Measurements from ENCODE around the gene TFF3.

TFF3 gene, protein sequence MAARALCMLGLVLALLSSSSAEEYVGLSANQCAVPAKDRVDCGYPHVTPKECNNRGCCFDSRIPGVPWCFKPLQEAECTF

GRCh38 chr21:42315296-42315891, at the start of gene TFF3:
TSS of gene TFF3 (minus strand) at chr21:42315409. CDS start at chr21:42315374, 35 bp downstream.
- DNase-seq: no peak

- DNase-seq: no peak
Observed at GRCh38 chr21:42364304-42364865, 49.2 kb upstream of the TFF3 start.

DNA sequence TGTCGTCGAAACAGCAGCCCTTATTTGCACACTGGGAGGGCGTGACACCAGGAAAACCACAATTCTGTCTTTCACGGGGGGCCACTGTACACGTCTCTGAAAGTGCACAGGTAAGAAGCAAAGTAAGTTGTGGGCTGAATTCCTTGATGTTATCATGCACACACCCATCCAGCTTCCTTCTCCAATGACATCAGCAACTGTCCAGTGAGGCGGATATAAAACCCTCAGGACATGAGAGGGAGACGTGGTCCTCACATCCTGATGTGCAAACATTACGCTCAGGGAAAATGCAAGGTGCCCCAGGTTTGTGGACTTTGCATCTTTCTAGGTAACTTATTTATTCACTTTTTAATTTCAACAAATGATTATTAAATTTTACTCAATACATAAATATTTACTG, 48.1 kb upstream of the TFF3 start:
- no peak for DNase-seq

GRCh38 chr21:42362700-42363099, 47.5 kb upstream of the TFF3 start:
- no peak for DNase-seq

GRCh38 chr21:42362198-42362597, 47.0 kb upstream of the TFF3 start:
- no peak for DNase-seq

DNA sequence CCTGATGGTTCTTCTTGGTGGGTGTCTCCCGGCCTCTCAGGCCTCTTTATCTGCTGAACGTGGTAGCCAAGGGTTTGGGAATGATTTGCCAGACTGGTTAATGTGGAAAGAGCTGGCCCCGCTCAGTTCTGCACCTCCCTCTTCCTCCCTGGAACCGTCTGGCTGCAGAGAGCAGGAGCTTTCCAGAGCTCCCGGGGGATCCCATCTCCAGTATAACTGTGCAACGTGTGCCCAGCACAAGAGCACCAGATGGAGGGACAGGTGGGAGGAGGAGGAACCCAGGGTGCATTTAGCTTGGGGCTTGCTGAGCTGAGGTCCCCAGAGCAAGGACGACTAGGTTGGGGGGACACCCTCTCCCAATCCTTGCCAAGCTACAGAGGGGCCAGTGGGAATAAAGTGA, 46.1 kb upstream of the TFF3 start:
- DNase-seq: no peak

GRCh38 chr21:42360317-42360716, 45.1 kb upstream of the TFF3 start:
- no peak for DNase-seq

GRCh38 chr21:42358937-42359336, 43.7 kb upstream of the TFF3 start:
- DNase-seq: no peak

- DNase-seq: no peak
Observed at GRCh38 chr21:42358261-42358660, 43.1 kb upstream of the TFF3 start.

GRCh38 chr21:42357307-42357706, 42.1 kb upstream of the TFF3 start:
- DNase-seq: no peak

- no peak for DNase-seq
Observed at GRCh38 chr21:42356650-42357049, 41.4 kb upstream of the TFF3 start.

DNA sequence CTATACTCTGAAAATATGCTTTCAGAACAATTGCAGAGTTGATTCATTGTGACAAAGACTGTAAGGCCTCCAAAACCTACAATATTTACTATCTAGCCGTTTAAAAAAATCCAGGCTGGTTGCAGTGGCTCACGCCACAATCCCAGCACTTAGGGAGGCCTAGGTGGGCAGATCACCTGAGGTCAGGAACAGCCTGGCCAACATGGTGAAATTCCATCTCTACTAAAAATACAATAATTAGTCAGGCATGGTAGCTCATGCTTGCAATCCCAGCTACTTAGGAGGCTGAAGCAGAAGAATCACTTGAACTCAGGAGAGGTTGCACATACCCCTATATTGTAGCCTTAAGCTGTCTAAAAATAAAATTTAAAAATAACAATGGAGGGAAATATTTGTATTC, 40.8 kb upstream of the TFF3 start:
- DNase-seq: no peak

GRCh38 chr21:42353623-42354022, 38.4 kb upstream of the TFF3 start:
- DNase-seq: no peak

DNA sequence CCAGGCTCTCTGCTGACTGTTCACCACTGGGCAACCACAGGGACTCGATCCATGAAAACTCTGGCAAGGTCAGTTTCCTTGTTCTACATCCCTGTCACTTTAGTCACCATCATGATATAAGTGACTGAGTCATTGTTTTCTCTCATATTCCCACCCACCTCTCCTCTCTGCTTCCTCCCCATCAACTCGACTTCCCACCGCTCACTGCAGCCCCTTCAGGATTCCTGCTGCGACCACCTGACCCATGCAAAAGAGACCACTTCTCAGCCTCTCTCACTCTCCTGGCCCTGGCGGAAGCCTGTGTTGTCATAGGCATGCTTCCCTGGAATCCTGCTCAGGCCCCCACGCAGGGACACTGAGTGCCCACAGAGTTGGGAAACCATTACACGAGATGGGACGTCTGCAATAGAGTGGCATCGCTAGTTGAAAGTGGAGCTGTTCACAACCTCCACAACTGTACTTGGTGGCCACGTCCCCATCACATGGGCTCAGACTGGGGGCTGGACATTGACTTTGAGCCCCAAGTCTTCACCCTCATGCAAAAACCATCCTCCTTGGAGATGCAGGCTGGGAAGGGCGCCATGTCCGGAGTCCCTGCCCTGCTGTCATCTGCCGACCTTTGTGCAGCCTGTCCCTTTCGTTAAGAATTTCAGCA, 37.4 kb upstream of the TFF3 start:
- no peak for DNase-seq

DNA sequence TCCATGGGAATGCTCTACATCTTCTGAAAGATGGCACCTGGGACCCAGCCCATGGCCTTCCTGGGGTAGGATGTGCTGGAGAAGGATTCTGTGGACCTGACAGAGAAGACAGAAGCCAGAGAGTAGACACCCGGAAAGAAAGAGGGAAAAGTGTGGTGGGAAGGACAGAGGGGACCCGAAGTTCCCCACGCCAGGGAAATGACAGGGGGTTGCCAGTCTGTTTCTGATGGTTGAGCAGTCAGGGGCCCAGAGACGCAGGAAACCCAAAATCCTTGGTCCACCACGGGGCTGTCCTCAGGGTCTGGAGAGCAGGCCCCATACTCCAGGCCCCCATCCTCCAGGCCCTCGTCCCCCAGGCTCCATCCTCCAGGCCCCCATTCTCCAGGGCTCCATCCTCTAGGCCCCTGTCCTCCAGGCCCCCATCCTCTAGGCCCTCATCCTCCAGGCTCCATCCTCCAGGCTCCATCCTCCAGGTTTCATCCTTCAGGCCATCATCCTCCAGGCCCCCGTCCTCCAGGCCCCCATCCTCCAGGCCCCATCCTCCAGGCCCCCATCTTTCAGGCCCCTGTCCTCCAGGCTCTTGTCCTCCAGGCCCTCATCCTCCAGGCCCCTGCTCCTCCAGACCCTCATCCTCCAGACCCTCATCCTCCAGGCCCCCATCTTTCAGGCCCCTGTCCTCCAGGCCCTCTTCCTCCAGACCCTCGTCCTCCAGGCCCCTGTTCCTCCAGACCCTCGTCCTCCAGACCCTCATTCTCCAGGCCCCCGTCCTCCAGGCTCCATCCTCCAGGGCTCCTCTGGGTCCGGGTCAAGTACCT, 36.6 kb upstream of the TFF3 start:
- DNase-seq: no peak

DNA sequence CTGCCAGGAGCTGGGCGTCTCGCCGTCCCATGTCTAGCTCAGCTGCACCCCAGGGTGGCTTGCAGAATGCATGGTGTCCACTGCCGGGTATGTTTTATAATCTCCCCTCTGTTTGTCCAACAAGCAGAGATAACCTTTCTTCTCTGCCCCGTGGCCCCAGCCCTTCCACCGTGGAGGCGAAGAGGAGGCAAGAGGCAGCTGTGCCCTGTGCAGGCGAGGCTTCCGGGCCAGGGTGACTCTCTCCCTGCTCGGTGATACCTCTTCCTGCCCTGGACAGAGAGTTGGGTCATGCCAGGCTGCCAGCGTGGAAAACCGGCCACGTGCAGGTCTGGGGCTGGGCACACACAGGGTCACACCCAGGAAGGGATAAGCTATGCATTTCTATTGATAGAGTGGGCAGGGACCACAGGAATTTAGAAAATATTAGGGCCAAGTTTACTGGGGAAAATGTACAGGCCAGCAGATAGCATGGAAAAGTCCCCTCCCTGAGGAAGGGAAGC, 35.8 kb upstream of the TFF3 start, which contains the start of gene TFF2:
Gene TFF2 (minus strand): TSS at position 68 of the 500 bp plus-strand sequence. CDS start 37 bp downstream, at position 31.
- DNase-seq: no peak

- DNase-seq: no peak
Observed at GRCh38 chr21:42350318-42350910, 35.2 kb upstream of the TFF3 start.

DNA sequence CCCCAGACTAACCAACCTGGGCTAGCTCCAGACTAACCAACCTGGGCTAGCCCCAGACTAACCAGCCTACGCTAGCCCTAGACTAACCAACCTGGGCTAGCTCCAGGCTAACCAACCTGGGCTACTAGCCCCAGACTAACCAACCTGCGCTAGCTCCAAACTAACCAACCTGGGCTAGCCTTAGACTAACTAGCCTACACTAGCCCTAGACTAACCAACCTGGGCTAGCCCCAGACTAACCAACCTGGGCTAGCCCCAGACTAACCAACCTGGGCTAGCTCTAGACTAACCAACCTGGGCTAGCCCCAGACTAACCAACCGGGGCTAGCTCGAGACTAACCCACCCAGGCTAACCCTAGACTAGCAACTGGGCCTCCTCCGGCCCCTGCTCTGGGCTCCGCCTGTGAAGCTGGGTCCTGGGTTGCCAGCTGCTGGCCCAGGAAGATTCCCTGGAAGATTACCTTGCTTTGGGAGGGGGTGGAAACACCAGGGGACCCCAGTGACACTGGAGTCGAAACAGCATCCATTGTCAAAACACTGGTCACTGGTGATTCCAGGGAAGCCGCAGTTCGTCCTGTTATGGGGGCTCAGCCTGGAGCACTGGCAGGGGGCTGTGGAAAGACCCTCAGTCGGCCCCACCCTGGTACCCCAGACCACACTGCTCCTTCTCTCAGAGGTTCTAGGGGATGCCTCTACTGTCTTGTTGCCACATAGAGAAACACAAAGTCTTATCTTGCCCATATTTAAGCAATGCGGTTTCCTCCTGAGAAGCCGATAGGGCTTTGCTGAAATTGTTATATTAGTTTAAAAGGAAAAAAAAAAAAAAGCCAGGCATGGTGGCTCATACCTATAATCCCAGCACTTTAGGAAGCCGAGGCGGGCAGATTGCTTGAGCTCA, 34.5 kb upstream of the TFF3 start:
- DNase-seq: no peak

GRCh38 chr21:42348762-42349161, 33.6 kb upstream of the TFF3 start:
- no peak for DNase-seq

DNA sequence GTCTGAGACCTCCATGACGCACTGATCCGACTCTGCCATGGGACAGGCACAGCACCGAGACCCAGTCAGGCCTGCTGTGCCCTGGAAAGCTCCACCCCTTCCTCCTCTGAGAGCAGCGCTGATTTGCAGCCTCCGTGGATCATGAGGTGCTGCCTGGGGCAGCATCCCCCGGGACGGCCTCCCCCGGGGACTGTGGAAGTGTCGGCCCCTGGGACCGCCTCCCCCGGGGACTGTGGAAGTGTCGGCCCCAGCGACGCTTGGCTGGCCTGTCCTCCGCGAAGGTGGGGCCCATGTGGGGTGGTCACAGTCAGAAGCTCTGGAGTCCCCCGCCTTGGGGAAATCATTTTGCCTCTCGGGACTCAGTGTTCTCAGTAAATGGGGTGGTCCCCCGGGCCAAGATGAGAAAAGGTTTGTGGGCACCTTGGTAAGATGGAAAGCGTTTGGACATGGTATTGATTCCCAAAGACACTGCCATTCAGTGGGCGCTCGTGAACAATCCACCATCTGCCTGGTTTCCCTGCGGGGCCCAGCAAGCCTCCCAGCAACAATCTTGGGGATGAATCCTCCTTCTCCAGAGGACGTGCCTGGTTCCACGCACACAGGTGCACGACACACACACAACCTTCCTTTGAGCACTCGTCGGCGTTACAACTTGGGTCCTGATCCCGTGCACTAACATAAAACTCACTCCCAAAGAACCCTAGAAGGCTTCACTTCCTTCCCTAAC, 32.6 kb upstream of the TFF3 start:
- DNase-seq: no peak

Measured in SW 1271 (cell line).